ENCODE results near the gene TMEM247.

DNA sequence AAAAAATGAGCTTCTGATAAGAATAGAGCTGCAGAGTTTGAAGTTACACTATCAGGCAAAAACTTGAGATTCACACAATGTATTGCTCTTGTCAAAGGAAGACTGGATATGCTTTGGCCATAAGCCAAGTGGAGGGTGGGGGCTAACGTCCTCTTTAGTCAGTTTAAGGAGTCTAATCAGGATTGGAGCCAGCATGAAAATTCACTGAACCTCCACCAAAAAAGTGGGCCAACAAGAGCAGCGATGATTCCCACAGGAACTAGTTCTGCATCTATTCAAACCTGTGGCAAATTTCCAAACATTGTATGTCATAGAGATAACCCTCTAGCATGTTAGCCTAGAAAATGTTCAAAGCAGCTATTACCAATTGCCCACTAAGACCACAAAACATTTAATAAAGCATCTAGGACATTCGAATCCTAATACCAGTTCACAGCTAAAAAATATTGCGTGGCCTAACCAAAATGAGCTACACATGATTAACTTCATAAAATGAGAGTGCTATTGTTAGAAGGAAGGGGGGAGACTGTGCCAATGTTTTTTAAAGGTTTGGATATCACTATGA lies 43.5 kb upstream of the TMEM247 start:
- TF ChIP-seq POLR2A (IDR thresholded peaks at IDR 0.05) (no peak), CTCF (IDR thresholded peaks at IDR 0.05) (no peak)
